Non-pigmented ciliary epithelial cell (primary cell): ENCODE results near the gene LRRTM3.

Experiments
- DNase-seq: peaks from one replicate; pipeline ENCODE4 v3.0.0-alpha.2; 2010; ENCODE audit warnings: low read depth

The LRRTM3 gene

DNA sequence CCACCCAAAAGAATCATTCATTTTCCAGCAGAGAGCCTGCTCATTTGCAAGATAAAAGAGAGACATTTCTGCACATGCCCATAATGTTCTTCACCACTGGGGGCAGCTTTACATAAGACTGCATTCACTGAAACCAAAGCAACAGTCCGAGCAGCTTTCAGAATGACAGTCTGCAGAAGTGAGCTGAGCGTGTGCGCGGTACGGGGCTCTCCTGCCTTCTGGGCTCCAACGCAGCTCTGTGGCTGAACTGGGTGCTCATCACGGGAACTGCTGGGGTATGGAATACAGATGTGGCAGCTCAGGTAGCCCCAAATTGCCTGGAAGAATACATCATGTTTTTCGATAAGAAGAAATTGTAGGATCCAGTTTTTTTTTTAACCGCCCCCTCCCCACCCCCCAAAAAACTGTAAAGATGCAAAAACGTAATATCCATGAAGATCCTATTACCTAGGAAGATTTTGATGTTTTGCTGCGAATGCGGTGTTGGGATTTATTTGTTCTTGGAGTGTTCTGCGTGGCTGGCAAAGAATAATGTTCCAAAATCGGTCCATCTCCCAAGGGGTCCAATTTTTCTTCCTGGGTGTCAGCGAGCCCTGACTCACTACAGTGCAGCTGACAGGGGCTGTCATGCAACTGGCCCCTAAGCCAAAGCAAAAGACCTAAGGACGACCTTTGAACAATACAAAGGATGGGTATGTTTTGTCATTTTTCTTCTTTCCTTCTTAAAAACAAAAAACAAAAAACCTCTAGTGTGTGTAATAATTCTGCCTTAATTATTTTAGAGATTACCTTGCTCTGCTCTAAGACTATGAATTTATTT lies at the start of gene LRRTM3:
LRRTM3 (plus strand) TSS at position 141 of the 820 bp plus-strand sequence.
- DNase-seq = peak; percentile 58

DNA sequence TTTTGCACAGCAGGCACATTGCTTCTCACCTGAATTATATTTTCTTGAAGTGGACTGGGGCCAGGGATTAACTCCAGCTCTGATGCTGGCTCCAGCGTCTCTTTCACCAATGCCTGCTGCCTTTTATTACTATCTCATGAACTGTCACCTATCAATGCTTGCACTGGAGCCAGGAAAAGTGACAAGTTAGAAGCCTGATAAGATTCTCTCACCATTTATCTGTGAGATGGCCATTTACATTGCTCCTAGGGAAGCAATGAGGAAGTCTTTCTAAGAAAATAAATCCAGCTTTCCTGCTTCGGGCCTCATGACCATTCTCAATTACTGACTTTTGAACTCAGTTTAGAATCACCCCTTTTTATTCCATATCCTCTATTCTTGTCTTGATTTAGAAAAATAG lies 48.5 kb upstream of the LRRTM3 start:
- no peak for DNase-seq

- no peak for DNase-seq
These were observed 45.5 kb upstream of the LRRTM3 start for GRCh38 chr10:66880292-66880691.

GRCh38 chr10:66880826-66881225 lies 45.0 kb upstream of the LRRTM3 start:
- no peak for DNase-seq

GRCh38 chr10:66881814-66882213 lies 44.0 kb upstream of the LRRTM3 start:
- no peak for DNase-seq

- DNase-seq = no peak
These were observed 43.6 kb upstream of the LRRTM3 start for GRCh38 chr10:66882271-66882670.

GRCh38 chr10:66886848-66887247 lies 39.0 kb upstream of the LRRTM3 start:
- DNase-seq = no peak

- DNase-seq = no peak
These were observed 37.6 kb upstream of the LRRTM3 start for GRCh38 chr10:66888237-66888636.

DNA sequence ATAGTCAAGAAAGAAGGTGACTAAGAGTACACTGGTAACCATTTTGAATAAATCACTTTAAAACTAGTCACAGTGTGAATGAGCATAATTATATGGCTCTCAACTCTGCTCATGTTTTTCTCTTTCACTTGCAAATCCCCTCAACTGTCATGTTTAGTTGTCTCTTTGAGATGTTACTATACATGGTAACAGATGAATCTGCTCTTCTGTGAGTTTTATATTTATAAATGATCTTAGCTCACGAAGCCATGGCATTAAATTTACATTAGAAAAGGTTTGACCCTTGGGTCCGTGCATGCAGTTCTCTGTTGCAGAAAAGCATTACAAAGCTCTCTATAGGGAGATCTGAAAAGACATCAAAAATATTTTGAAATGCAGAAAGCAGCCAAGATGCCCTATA lies 33.0 kb upstream of the LRRTM3 start:
- DNase-seq = no peak

DNA sequence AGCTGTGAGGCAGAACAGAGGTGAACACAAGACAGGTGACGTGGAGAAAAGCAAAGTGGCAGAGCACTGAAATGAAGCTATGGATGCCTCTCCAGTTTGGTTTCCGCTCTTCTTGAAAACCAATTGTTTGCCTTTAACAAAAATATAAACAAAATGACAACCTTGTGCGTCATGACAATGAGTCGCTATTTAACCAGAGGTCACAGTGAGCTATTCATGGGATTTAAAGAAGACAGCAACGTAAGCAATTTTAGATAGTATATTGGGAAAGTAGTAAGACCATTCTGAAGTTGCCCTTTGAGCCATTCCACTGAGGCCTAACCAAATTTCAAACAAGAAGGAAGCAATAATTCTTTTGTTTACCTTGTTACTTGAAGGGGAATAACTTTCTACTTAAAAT lies 15.2 kb upstream of the LRRTM3 start:
- DNase-seq = no peak

GRCh38 chr10:66916030-66916429 lies 9.8 kb upstream of the LRRTM3 start:
- DNase-seq = no peak

DNA sequence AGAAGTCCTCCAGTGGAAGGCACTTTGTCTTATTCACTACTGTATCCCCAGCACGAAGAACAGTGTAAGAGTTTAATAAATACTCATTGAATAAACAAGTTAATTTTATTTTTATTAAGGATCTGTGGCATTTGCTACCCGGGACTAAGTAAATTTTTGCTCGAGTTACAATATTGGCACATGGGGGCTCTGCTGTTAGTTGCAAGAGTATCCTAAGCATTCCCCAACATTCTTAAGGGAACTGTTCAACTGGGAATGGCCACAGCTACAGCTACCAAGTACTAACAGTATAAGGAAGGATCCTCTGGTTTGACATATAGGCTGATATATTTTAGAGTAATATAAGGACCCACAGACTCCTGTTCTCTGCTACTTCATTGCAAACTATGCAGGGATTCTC lies 8.7 kb upstream of the LRRTM3 start:
- DNase-seq = no peak

DNA sequence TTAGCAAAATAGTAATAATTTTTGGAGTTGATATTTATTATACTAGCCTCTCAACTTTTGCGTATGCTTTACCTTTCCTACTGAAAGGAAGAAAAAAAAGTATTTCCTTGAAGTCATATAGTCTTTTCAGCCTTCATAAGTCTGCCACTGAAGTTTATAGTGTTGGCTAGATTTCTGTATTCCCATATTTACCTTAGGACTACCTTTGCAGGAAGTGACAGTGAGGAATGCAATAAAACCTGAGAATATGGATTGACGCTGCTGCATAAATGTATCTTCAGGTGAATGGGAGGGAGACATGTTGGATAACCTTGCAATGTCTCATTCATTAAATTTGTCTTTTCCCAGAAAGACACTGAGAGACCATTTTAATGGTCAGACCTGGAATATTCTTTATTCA lies 6.6 kb upstream of the LRRTM3 start:
- DNase-seq = no peak

GRCh38 chr10:66924674-66925345 lies 1.0 kb upstream of the LRRTM3 start:
- no peak for DNase-seq

- DNase-seq = no peak
These were observed 463 bp upstream of the LRRTM3 start for GRCh38 chr10:66925373-66925772.

DNA sequence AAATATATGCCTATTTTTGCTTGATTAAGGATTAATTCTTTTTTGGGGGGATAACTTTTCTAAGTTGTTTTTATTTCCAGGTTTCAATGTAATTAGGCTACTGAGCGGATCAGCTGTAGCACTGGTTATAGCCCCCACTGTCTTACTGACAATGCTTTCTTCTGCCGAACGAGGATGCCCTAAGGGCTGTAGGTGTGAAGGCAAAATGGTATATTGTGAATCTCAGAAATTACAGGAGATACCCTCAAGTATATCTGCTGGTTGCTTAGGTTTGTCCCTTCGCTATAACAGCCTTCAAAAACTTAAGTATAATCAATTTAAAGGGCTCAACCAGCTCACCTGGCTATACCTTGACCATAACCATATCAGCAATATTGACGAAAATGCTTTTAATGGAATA lies 1.0 kb downstream of the LRRTM3 start:
- no peak for DNase-seq

- no peak for DNase-seq
These were observed 1.6 kb downstream of the LRRTM3 start for GRCh38 chr10:66927251-66927935.

- no peak for DNase-seq
These were observed 2.3 kb downstream of the LRRTM3 start for GRCh38 chr10:66927971-66928770.

- DNase-seq = no peak
These were observed 2.9 kb downstream of the LRRTM3 start for GRCh38 chr10:66928776-66929175.

DNA sequence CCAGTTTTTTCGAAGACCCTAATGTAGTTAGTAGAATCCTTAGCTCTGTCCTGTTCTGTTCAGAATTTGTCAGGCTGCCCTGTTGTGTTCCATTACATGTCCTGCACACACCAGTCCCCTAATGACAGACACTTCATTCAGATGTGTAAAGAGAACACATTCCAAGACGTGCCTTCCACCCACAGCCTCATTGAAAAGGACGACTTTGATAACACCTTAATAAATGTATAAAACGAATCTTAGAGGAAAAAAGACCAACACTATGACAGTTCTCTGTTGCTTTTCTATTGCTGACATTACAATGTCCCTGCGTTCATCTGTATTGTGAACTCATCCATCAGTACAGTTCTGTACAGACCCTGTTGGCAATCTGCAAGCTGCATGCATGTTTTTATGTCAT lies 3.5 kb downstream of the LRRTM3 start:
- no peak for DNase-seq

DNA sequence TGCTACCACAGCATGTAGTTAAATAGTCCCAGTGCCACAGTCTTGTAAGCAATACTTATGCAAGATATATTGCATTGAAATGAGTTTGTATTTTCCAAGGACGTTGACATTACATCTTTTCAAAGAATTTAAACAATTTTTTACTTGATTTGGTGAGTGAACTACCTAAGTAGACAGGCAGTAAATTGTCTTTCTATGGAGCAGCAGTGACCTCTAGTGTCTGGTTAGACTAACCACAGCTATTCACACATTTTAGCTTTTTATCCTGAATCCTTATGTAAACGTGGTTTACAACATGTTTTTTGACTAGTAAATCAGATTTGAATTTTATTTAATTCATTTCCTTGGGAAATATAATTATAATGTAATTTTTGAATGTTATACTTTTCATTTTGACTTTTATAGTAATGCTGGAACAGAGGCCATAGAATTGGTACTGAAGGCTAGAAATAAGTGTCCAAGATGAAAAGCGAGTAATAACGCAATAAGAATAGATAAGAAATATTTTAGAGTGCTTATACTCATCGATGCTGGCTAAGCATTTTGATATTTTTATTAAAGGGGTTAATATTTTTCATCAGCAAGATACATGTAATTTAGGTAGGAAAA lies 5.6 kb downstream of the LRRTM3 start:
- peak; percentile 44 for DNase-seq

GRCh38 chr10:66931949-66932343 lies 6.1 kb downstream of the LRRTM3 start:
- no peak for DNase-seq
